Omental fat pad (tissue), 4 donors: ENCODE data around the gene GAS2. TPM values are rescaled to one million over a fixed set of nuclear protein-coding genes. Genes with fewer than 3 reads are reported as not detected.

Experiments
- ATAC-seq: fragments of 150-250 bp; one replicate; pipeline ENCODE4 v1.9.1; 2016; ENCODE audit warnings: mild to moderate bottlenecking, moderate library complexity; ENCODE audit not compliant: low FRiP score
- DNase-seq: peaks from one replicate; pipeline ENCODE4 v3.0.0-alpha.2; 2019; ENCODE audit warnings: low spot score
- total RNA-seq, 4 donors: library from RNA; depleted of rRNA; stranded (reverse); fragments of >200 nt; gene quantifications; one replicate each; pipeline ENCODE4 v1.1.0, GENCODE V29; 2016
- TF ChIP-seq, protein P1 (sequence below), 3 donors: fragments of 450-650 bp; IDR thresholded peaks; one replicate each; pipeline ENCODE4 v1.5.1; 2016 to 2017; ENCODE audit warnings: antibody characterized with exemption in 3 of 3, mild to moderate bottlenecking in 3 of 3, moderate library complexity in 2 of 3

Gene GAS2
- total RNA-seq: 1 to 10 TPM in 2 of 4 donors, under 1 TPM in 2; 0.63 to 4.9 (median 2.5) TPM

DNA sequence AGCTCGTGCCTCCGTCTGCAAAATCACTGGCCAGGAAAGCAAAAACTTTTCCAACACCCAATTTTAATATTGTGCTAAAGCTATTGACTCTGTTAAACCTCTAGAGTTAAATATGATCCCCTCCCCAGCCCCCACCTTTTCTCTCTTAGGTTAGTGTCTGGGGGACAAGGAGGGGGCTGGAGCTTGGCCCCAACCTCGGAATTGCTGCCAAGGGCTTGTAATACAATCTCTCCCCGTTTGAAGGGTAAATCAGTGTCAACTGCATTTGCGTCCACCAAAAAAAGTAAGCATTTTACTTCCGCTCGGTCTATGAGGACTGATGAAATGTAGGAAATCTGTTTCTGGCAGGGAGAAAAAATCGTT lies at the start of gene GAS2:
Gene GAS2 (plus strand): TSS at position 287 of the 363 bp plus-strand sequence. CDS start 8,259 bp downstream, outside the sequence.
- ATAC-seq (no peak), DNase-seq (no peak)
- TF ChIP-seq, protein P1, sequence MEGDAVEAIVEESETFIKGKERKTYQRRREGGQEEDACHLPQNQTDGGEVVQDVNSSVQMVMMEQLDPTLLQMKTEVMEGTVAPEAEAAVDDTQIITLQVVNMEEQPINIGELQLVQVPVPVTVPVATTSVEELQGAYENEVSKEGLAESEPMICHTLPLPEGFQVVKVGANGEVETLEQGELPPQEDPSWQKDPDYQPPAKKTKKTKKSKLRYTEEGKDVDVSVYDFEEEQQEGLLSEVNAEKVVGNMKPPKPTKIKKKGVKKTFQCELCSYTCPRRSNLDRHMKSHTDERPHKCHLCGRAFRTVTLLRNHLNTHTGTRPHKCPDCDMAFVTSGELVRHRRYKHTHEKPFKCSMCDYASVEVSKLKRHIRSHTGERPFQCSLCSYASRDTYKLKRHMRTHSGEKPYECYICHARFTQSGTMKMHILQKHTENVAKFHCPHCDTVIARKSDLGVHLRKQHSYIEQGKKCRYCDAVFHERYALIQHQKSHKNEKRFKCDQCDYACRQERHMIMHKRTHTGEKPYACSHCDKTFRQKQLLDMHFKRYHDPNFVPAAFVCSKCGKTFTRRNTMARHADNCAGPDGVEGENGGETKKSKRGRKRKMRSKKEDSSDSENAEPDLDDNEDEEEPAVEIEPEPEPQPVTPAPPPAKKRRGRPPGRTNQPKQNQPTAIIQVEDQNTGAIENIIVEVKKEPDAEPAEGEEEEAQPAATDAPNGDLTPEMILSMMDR (IDR thresholded peaks at IDR 0.05): no peak

DNA sequence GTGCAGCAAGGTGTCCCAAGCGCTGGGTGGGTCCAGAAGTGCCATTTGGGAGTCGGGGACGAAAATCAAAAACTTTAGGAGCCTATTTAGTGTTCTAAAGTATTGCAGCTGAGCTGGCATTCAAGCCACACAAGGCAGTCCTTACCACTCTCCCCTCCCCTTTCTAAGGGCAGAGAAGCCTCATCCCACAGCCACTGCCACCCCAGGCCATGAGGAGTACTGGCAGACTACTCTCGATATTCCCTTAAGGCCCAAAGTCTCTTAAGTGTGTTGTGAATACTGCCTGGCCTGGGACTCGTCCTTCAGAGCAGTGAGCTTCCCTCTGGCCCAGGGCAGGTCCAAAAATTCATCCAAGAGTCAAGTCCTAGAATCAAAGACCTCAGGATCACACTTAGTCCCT lies 48.5 kb upstream of the GAS2 start:
- no peak for DNase-seq
- TF ChIP-seq, protein P1 (IDR thresholded peaks at IDR 0.05): no peak

DNA sequence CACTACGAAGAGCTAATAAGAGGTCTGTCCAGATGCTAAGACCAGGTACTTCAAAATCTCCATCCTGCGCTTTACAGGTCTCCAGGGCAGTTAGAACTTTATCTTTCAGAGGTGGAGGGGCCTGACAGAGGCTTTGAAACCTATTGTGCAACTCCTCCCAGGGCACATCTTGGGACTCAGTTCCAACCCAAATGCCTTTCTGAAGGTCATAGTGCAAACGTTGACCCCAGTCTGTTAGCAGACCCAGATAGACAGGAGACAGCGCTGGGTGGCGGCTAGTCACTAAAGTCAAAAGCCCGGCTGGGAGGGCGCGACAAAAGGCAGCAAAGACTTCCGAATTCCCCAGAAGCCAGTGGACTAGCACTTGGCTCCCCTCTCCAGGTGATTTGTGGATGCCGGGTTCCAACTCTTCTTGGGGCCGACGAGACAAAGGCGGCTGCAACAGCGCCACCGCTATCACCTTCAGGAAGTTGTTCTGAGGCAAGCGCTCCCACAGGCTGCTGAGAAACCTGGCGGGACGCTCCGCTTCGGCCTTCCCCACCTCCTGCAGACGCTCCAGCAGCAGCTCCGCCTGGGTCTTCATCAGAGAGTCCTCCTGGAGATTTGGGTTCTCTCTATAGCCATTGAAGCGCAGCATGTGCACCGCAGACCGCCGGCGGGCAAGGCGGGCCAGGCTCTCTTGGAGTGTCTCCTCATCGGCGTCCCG lies 41.5 kb upstream of the GAS2 start:
- no peak for DNase-seq
- TF ChIP-seq, protein P1 (IDR thresholded peaks at IDR 0.05): no peak
- peak; percentile 74 for ATAC-seq

More for the DNA sequence above, 48.5 kb upstream of the GAS2 start:
- ATAC-seq: no peak

DNA sequence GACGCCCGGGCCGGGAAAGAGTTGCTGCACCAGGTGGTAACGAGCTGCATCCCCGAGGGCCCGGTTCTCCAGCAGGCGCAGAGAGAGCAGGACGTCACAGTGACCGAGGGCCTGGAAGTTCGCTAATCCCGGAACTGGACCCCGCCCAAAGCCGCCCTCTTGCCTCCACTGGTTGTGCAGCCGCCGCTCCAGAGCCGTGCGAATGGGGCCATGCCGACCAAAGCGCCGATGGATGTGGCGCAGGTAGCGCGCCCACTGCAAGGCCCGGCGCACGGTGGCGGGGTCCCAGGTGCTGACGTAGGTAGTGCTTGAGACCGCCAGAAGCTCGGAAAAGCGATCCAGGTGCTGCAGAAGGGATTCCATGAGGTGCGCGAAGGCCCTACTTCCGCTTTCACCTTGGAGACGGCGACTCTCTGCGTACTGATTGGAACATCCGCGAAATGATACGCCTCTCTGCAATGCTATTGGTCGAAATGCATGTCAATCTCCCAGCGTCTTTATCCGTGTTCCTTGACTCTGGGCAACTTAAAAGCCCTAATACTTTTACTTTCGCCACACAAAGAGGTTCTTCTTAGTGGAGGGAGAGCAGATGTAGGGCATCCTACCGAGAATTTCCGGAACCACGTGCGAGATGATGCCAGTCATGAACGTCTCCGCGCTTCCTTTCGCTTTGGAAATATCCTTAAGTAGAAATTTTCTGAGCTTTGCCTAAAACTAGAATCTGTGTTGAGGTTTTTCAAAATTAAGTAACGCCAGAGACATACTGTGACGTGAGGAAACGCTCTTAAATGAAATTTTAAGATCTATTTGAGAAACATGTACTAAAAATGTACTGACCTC lies 40.7 kb upstream of the GAS2 start, which contains the start of gene FANCF:
Gene FANCF (minus strand): TSS at position 376 of the 840 bp plus-strand sequence. CDS start 13 bp downstream, at position 363.
- ATAC-seq: peak; percentile 98
- peak; percentile 94 for DNase-seq
- TF ChIP-seq, protein P1 (IDR thresholded peaks at IDR 0.05): no peak

DNA sequence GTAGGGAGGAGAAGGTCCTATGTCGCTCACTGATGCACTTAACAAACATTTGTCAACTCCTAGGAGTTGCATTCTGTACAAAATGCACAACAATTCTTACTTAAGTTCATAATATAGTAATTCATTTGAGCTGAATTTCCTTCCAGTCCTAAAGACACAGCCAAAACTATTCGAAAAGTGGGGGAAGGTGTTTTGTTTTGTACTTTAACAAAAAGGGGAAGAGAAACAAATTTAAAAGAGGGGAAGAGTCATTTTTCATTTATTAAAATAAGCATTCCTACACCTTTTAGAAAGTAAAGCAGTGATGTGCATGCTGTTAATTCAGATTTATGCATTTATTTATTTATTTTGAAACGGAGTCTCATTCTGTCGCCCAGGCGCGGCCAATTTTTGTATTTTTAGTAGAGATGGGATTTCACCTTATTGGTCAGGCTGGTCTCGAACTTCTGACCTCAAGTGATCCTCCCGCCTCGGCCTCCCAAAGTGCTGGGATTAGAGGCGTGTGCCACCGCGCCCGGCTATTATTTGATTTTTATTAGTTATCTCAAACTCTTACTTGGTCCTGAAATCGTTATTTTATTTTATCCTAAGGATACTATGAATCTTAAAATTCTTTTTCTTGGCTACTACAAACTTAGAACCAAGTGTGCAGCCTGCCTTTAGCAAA lies 39.7 kb upstream of the GAS2 start:
- no peak for ATAC-seq
- no peak for DNase-seq
- TF ChIP-seq, protein P1 (IDR thresholded peaks at IDR 0.05): no peak

DNA sequence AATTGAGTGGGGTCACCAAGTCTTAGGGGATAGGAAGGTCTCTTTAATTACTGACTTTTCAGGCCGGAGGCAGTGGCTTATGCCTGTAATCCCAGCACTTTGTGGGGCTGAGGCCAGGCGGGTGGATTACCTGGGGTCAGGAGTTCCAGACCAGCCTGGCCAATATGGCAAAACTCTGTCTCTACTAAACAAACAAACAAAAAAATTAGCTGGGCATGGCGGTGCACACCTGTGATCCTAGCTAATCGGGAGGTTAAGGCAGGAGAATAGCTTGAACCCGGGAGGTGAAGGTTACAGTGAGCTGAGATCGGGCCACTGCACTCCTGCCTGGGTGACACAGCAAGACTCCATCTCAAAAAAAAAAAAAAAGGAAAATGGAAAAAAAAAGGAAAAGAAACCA lies 39.0 kb upstream of the GAS2 start:
- DNase-seq (no peak), ATAC-seq (no peak)
- TF ChIP-seq, protein P1 (IDR thresholded peaks at IDR 0.05): no peak
